Keratinocyte (primary cell): ENCODE measurements around the gene MCM6.

Experiments
- CTCF ChIP-seq, 3 experiments: IDR thresholded peaks in 1 of 3; conservative IDR thresholded peaks in 1 of 3; optimal IDR thresholded peaks in 1 of 3; 2 replicates in 2 of 3; 3 replicates in 1 of 3; pipeline versions ENCODE3 to v1.5.1; 2011; ENCODE audit warnings: low read length in 3 of 3, mild to moderate bottlenecking in 3 of 3, moderate library complexity in 2 of 3, control low read depth in 1 of 3, inconsistent platforms in 1 of 3; ENCODE audit not compliant: insufficient read depth in 2 of 3; ENCODE audit errors: extremely low read depth in 1 of 3
- EZH2 ChIP-seq: IDR thresholded peaks from one replicate; pipeline ENCODE4 v1.6.1; 2012; ENCODE audit warnings: inconsistent platforms, mild to moderate bottlenecking, low read length, moderate library complexity

DNA sequence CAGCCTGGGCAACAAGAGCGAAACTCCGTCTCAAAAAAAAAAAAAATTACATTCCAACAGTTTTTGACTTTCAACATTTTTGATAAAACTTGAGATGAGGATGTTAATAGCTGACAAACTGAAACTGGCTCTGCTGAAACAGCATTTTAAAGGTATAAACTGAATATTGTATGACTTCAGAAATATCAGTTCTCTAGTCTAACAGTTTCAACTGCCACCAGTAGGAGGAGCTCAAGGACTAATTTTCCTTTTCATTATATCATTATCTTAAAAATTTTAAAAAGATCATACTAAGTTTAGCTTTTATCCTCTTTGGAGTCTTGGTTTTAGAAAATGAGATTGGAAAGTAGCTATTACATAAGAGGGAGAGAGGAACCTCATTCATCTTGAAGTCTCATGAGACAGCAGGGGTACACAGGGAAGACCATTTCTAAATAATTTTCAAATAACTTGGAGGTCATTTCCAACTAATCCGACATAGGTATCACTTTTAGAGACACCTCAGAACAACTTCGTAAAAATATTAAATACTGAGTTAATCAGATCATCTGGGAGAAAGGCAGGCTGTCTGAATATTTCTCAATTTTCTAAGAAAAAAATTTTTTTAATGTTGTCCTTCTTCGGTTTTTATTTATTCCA, 37.6 kb upstream of the MCM6 start:
- TF ChIP-seq CTCF (optimal IDR thresholded peaks at IDR 0.05 in 1 of 3, IDR thresholded peaks at IDR 0.05 in 1 of 3, conservative IDR thresholded peaks at IDR 0.05 in 1 of 3; ENCODE audit: extremely low read depth in 1 of 3, insufficient read depth in 2 of 3, low read length in 3 of 3) (peak in 2 of 3 experiments; percentile 42 to 53), EZH2 (no peak)
